Gastroesophageal sphincter (tissue), 4 donors: ENCODE measurements around the gene DENND11. TPM values are rescaled to one million over a fixed set of nuclear protein-coding genes. Genes with fewer than 3 reads are reported as not detected.

ENCODE experiments used
- ATAC-seq: fragments of 150-250 bp; one replicate; pipeline ENCODE4 v1.9.1; 2016; ENCODE audit warnings: mild to moderate bottlenecking, moderate library complexity
- H3K27ac ChIP-seq, 4 donors: fragments of 200-600 bp; sonication (generic) in 3 of 4; 1 replicate in 3 of 4; 2 replicates in 1 of 4; pipeline ENCODE4 v1.5.1; 2016 to 2019
- H3K27me3 ChIP-seq: fragments of 200-600 bp; sonication (generic); one replicate; pipeline ENCODE4 v1.5.1; 2019
- H3K36me3 ChIP-seq, 2 donors: fragments of 200-600 bp; sonication (generic); one replicate each; pipeline ENCODE4 v1.5.1; 2019; ENCODE audit warnings: control low read depth in 1 of 2
- H3K4me1 ChIP-seq, 3 donors: fragments of 200-600 bp; sonication (generic); 1 replicate in 2 of 3; 2 replicates in 1 of 3; pipeline ENCODE4 v1.5.1; 2016 to 2019; ENCODE audit warnings: control low read depth in 2 of 3
- H3K4me3 ChIP-seq, 2 donors: fragments of 200-600 bp; sonication (generic); one replicate each; pipeline ENCODE4 v1.5.1; 2019; ENCODE audit warnings: mild to moderate bottlenecking in 1 of 2, moderate library complexity in 1 of 2
- H3K9me3 ChIP-seq, 3 donors: fragments of 200-600 bp; sonication (generic); one replicate each; pipeline ENCODE4 v1.5.1; 2017 to 2019; ENCODE audit warnings: control low read depth in 2 of 3
- CTCF ChIP-seq, 4 experiments: fragments of 200-600 bp in 2 of 4; fragments of 450-650 bp in 2 of 4; sonication (generic) in 1 of 4; IDR thresholded peaks; one replicate each; pipeline ENCODE4 v1.5.1; 2017 to 2019; ENCODE audit warnings: antibody characterized with exemption in 4 of 4, mild to moderate bottlenecking in 2 of 4, moderate library complexity in 2 of 4
- EP300 ChIP-seq: sonication (generic); formaldehyde crosslinking; IDR thresholded peaks from one replicate; pipeline ENCODE4 v1.6.1; 2017; ENCODE audit warnings: antibody characterized with exemption, mild to moderate bottlenecking
- POLR2A ChIP-seq, 2 donors: fragments of 450-650 bp; IDR thresholded peaks; one replicate each; pipeline ENCODE4 v1.6.1; 2017; ENCODE audit warnings: antibody characterized with exemption in 2 of 2, mild to moderate bottlenecking in 2 of 2, moderate library complexity in 1 of 2
- POLR2AphosphoS5 ChIP-seq: sonication (generic); formaldehyde crosslinking; IDR thresholded peaks from one replicate; pipeline ENCODE4 v1.6.1; 2017; ENCODE audit warnings: antibody characterized with exemption
- WGBS, 2 donors: methylation state at CpG; one replicate each; pipeline ENCODE4 v1.1.5; 2018; ENCODE audit warnings: low coverage in 1 of 2; 5-methylcytosine and 5-hydroxymethylcytosine counted together
- total RNA-seq, 4 donors: library from RNA; depleted of rRNA; stranded (reverse); fragments of >200 nt; gene quantifications; one replicate each; pipeline ENCODE4 v1.1.0, GENCODE V29; 2016

DENND11 gene
- total RNA-seq, 4 donors from 2014 or later, result 17.1 to 21.9 (median 19.9) TPM

DNA sequence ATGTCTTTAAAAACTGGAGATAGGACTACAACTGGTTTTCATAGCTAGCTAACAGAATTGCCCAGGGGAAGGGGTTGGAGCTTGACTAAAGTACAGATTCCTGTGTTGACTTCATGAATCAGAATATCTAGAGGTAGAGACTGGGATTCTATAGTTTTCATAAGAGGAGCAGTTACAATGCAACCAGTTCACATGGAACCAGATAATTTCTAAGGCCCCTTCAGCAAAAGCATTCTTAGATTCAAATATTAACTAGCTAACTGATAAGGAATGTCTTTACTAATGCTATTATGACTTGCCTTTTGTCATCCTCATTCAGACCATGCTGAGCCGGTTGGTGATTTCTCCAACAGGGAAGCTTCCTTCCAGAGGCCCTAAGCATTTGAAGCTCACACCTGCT, 11.9 kb upstream of the DENND11 start:
- H3K4me1 ChIP-seq, result no peaks in the 10 kb centered on the region
- no peak overlapping the region for H3K4me3 ChIP-seq
- 100% methylated on average over 1 of the region's 1 CpG; no CpG with 5 or more reads in 1 of the 2 donors for WGBS, 2 donors
- no peaks in the 10 kb centered on the region for H3K27me3 ChIP-seq
- ATAC-seq, result no peak
- TF ChIP-seq EP300 (no peak), POLR2AphosphoS5 (no peak), POLR2A (IDR thresholded peaks at IDR 0.05) (no peak), CTCF (IDR thresholded peaks at IDR 0.05) (no peak)
- no peaks in the 10 kb centered on the region for H3K36me3 ChIP-seq
- H3K9me3 ChIP-seq, result no peaks in the 10 kb centered on the region
- H3K27ac ChIP-seq, result no peak overlapping the region

- H3K4me3 ChIP-seq, result no peak overlapping the region
- H3K27ac ChIP-seq, result no peak overlapping the region
- TF ChIP-seq EP300 (no peak), CTCF (IDR thresholded peaks at IDR 0.05) (no peak), POLR2AphosphoS5 (no peak), POLR2A (IDR thresholded peaks at IDR 0.05) (no peak)
- no peaks in the 10 kb centered on the region for H3K9me3 ChIP-seq
- H3K4me1 ChIP-seq, result no peaks in the 10 kb centered on the region
- no peak for ATAC-seq
- no peaks in the 10 kb centered on the region for H3K27me3 ChIP-seq
- H3K36me3 ChIP-seq, result no peaks in the 10 kb centered on the region
- 87 to 92% methylated on average over 5 of the region's 5 CpGs for WGBS, 2 donors
Observed at GRCh38 chr7:141712603-141713255, 10.8 kb upstream of the DENND11 start.

- Histone ChIP-seq H3K27ac (no peak overlapping the region), H3K36me3 (no peaks in the 10 kb centered on the region), H3K4me3 (no peak overlapping the region), H3K27me3 (no peaks in the 10 kb centered on the region), H3K9me3 (no peaks in the 10 kb centered on the region), H3K4me1 (no peaks in the 10 kb centered on the region)
- 22 to 29% methylated on average over 1 of the region's 1 CpG for WGBS, 2 donors
- TF ChIP-seq POLR2AphosphoS5 (no peak), POLR2A (IDR thresholded peaks at IDR 0.05) (no peak)
- no peak for ATAC-seq
Observed at GRCh38 chr7:141710301-141710700, 8.3 kb upstream of the DENND11 start.

DNA sequence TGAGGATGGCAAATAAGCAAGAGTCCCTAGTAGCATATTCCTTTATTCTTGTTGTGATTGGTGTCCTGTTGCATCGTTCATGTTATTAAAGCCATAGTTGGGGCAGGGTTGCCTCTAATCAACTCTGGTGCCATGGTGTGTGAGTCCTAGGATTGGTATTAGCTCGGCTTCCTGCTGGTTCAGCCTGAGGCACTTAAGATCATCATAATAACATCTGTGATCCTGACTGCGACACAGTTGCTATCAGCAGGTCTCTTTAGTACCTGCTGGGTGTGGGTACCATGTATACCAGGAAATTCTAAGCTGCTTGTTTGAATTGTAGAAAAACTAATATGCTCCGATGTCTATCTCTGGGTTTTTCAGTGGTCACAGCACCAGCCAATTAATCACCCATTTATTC, 7.8 kb upstream of the DENND11 start:
- Histone ChIP-seq H3K9me3 (no peaks in the 10 kb centered on the region), H3K4me3 (no peak overlapping the region), H3K27ac (no peak overlapping the region), H3K4me1 (no peaks in the 10 kb centered on the region), H3K27me3 (no peaks in the 10 kb centered on the region), H3K36me3 (no peaks in the 10 kb centered on the region)
- ATAC-seq, result no peak
- WGBS, 2 donors, result 92 to 96% methylated on average over 3 to 4 of the region's 4 CpGs
- no peak for TF ChIP-seq CTCF (IDR thresholded peaks at IDR 0.05)
- no peak for TF ChIP-seq POLR2A (IDR thresholded peaks at IDR 0.05)
- no peak for TF ChIP-seq EP300
- TF ChIP-seq POLR2AphosphoS5, result no peak

- 64 to 79% methylated on average over 2 of the region's 2 CpGs for WGBS, 2 donors
- no peaks in the 10 kb centered on the region for H3K4me1 ChIP-seq
- H3K4me3 ChIP-seq, result no peak overlapping the region
- ATAC-seq, result no peak
- no peaks in the 10 kb centered on the region for H3K36me3 ChIP-seq
- no peaks in the 10 kb centered on the region for H3K9me3 ChIP-seq
- H3K27me3 ChIP-seq, result no peaks in the 10 kb centered on the region
- no peak overlapping the region for H3K27ac ChIP-seq
- no peak for TF ChIP-seq POLR2AphosphoS5
- no peak for TF ChIP-seq CTCF (IDR thresholded peaks at IDR 0.05)
- no peak for TF ChIP-seq POLR2A (IDR thresholded peaks at IDR 0.05)
- TF ChIP-seq EP300, result no peak
Observed at GRCh38 chr7:141709318-141709717, 7.4 kb upstream of the DENND11 start.
